ENCODE results near the gene KRTAP29-1. TPM values are rescaled to one million over a fixed set of nuclear protein-coding genes. Genes with fewer than 3 reads are reported as not detected.

Gene KRTAP29-1
- total RNA-seq, 3 donors from 2014 or later: not detected

DNA sequence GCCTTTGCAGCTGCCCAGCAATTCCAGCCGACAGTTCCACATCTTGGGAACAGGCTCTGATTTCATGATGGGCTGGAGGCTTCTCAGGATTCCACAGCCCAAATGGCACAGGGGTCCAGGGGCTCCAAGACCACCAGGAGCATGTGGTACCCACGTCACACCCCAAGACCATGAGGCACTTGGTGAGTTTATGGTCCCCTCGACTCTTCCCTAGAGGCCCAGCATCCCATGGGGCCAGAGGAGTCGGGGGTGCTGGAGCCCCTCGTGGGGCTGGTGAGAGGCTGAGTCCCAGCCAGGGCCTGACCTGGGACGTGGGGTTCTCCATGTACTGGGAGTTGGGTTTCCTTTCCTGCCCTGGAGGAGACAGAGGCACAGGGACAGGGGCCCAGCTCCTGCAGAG, 23.0 kb upstream of the KRTAP29-1 start:
- TF ChIP-seq, protein P1, sequence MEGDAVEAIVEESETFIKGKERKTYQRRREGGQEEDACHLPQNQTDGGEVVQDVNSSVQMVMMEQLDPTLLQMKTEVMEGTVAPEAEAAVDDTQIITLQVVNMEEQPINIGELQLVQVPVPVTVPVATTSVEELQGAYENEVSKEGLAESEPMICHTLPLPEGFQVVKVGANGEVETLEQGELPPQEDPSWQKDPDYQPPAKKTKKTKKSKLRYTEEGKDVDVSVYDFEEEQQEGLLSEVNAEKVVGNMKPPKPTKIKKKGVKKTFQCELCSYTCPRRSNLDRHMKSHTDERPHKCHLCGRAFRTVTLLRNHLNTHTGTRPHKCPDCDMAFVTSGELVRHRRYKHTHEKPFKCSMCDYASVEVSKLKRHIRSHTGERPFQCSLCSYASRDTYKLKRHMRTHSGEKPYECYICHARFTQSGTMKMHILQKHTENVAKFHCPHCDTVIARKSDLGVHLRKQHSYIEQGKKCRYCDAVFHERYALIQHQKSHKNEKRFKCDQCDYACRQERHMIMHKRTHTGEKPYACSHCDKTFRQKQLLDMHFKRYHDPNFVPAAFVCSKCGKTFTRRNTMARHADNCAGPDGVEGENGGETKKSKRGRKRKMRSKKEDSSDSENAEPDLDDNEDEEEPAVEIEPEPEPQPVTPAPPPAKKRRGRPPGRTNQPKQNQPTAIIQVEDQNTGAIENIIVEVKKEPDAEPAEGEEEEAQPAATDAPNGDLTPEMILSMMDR (IDR thresholded peaks at IDR 0.05): no peak
- Histone ChIP-seq H3K4me3 (no peak overlapping the region), H3K36me3 (ENCODE audit: low read depth) (no peaks in the 10 kb centered on the region), H3K9me3 (no peaks in the 10 kb centered on the region), H3K4me1 (ENCODE audit: low read depth) (no peaks in the 10 kb centered on the region)
- peak in 1 of 3 donors; percentile 38 for DNase-seq
- intact Hi-C loops (cut with DNase I, micrococcal nuclease): no loop called here
- no peak for ATAC-seq

DNA sequence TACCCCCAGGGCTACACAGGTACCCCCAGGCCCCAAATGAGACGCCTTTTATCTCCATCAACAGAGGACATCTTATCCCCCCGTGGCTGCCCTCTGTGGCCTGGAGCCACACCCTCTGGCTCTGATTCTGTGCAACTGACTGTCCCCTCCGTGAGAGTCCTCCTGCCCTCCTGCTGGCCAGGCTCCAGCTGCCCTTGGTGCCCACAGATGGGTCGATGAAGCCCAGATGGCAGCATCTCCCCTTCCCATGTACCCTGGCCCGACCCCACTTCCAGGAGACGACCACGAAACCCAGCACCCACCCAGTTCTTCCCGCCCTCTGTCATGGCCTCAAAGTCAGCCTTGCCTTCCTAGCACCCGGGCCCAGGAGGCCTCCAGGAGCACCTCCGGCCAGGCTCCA, 22.5 kb upstream of the KRTAP29-1 start:
- intact Hi-C loops (cut with DNase I, micrococcal nuclease): no loop called here
- no peak overlapping the region for H3K4me3 ChIP-seq
- no peaks in the 10 kb centered on the region for H3K36me3 ChIP-seq (ENCODE audit: low read depth)
- no peaks in the 10 kb centered on the region for H3K9me3 ChIP-seq
- TF ChIP-seq, protein P1 (IDR thresholded peaks at IDR 0.05): no peak
- no peaks in the 10 kb centered on the region for H3K4me1 ChIP-seq (ENCODE audit: low read depth)
- DNase-seq (no peak), ATAC-seq (no peak)

DNA sequence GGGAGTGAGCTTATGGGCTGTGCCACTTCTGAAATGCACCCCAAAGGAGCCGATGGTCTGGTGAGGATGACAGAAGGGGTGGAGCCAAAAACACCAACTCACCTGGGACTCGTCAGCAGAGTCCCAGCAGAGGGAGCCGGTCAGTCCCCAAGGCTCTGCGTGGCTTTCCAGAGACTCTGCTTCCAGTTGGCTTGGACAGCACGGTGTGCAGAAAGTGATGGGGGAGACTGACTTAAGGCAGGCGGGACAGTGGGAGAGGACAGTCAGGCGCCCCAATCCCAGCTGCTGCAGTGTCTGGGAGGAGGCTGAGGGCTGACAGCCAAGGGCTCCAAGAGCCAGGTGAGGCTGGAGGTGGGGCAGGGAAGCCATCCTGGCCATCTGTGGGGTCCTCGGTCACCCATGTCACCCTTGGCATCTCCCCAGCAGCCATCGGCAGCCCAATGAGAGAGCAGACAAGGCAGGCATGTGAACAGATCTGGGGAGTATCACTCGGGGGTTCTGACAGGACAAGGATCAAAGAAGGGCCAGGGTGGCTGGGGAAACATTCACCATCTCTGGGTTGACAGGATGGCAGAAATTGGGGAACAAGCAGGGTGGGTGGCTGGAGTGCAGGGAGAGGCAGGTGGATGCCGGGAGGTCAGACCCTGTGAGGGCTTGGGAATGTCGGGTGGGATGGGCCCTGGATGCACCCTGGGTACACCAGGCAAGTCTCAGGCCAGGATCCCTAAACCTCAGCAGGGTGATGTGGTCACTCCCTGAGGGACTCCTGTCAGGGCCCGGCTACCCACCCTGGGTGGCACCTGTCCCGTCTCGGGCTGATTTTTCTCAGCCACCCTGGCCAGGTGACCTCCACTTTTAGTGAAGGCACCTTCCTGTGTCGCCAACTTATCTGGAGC, 21.8 kb upstream of the KRTAP29-1 start:
- H3K9me3 ChIP-seq: peaks cover 4% of the 10 kb centered on the region
- TF ChIP-seq, protein P1 (IDR thresholded peaks at IDR 0.05): no peak
- DNase-seq: peak in 2 of 3 donors; percentile 36 to 41
- no peak overlapping the region for H3K4me3 ChIP-seq
- intact Hi-C loops (cut with DNase I, micrococcal nuclease): loop anchor here in 1 of 2 donors (5.0 kb wide), 1 partner anchor 417 kb away; no protein-coding TSS in a partner anchor
- no peaks in the 10 kb centered on the region for H3K36me3 ChIP-seq (ENCODE audit: low read depth)
- H3K4me1 ChIP-seq (ENCODE audit: low read depth): no peaks in the 10 kb centered on the region
- peak; percentile 73 for ATAC-seq

DNA sequence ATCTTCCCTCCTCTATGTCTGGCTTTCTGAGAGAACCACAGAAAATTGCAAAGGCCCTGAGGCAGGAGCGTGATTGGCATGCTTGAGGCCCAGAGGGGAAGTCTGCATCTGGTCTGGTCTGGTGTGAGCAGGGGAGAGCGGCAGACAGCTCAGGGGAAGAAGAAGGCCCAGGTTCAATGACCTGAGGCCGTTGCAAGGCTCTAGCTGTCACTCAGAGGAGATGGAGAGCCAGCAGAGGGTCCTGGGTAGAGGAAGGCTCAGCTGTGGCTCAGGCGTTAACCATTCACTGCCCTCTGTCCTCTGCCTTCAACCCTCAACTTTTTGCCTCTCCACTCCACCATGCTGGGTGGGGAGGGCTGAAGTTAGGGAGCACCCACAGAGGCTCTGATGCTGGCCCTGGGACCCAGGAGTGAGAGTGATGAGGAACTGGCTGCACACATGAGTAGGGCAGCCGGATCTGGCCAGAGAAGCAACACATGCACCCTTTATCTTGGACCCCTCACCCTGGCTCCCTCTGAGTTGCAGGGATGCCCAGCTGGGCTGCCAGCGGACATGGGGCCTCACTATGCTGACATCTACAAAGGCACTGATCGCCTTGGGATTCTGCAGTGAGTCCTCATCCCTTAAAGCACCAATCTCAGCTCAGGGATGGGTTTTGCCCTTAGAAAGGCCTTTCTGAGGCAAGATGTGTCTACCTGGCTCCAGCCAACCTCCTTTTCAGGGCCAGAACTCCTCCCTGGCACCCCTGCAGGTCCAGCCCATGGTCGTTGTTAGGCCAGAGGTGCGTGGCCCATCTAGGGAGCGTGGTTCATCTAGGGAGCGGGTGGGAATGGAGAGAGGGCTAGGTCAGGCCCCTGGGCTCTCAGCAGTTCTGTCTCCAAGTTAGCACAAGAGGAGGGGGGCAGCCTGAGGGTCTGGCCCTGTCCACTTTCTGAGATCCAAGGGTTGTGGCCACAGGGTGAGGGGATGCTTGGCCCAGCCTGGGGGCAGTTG, 20.5 kb upstream of the KRTAP29-1 start:
- no peak for ATAC-seq
- no peak for DNase-seq
- no peak overlapping the region for H3K4me3 ChIP-seq
- H3K36me3 ChIP-seq (ENCODE audit: low read depth): no peaks in the 10 kb centered on the region
- intact Hi-C loops (cut with DNase I, micrococcal nuclease): loop anchor here in 1 of 2 donors (5.0 kb wide), 1 partner anchor 416 kb away; no protein-coding TSS in a partner anchor
- H3K4me1 ChIP-seq (ENCODE audit: low read depth): no peaks in the 10 kb centered on the region
- peaks cover 5% of the 10 kb centered on the region for H3K9me3 ChIP-seq
- TF ChIP-seq, protein P1 (IDR thresholded peaks at IDR 0.05): no peak

DNA sequence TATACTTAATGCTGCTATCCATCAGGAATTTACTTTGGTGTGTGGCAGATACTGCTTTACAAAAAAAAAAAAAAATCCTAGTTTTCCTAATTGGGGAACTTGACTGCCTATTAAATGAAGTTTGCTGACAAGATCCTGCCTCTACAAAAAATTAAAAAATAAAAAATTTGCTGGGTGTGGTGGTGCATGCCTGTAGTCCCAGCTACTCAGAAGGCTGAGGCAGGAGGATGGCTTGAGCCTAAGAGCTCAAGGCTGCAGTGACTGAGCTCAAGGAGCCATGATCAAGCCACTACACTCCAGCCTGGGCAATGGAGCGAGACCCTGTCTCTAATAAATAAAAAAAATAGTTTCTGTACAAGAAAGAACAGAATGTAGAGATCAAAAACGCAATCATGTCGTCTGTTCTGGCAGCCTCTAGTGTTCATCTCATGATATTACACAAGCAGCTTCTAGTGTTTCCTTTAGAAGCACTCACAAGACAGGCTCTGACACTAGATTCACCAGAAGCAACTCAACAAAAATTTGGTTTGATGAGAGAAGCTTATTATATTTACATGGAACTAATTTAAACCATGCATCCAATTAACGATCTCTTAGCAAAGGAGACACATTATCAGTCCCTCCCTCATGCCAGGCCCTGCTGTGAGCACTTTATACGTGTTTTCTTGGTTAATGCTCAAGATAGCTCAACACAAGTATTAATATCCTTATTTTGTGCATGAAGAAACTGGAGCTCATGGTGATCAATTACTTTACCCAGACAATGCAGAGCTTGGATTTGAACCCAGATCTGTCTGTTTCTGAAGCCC, 19.6 kb upstream of the KRTAP29-1 start:
- H3K36me3 ChIP-seq (ENCODE audit: low read depth): no peaks in the 10 kb centered on the region
- no peak overlapping the region for H3K4me3 ChIP-seq
- intact Hi-C loops (cut with DNase I, micrococcal nuclease): loop anchor here in 1 of 2 donors (5.0 kb wide), 1 partner anchor 415 kb away; no protein-coding TSS in a partner anchor
- peaks cover 5% of the 10 kb centered on the region for H3K9me3 ChIP-seq
- DNase-seq (peak in 1 of 3 donors; percentile 18), ATAC-seq (peak; percentile 70)
- TF ChIP-seq, protein P1 (IDR thresholded peaks at IDR 0.05): peak; percentile 63
- no peaks in the 10 kb centered on the region for H3K4me1 ChIP-seq (ENCODE audit: low read depth)
